HepG2 (cell line): ENCODE results near the gene CNPY4. TPM values are rescaled to one million over a fixed set of nuclear protein-coding genes. Genes with fewer than 3 reads are reported as not detected.

Experiments used
- ADNP ChIP-seq: sonication (generic); formaldehyde crosslinking; IDR thresholded peaks from 2 replicates; pipeline ENCODE4 v1.4.0; 2020; ENCODE audit warnings: missing genetic modification reagents
- DNMT1 ChIP-seq: sonication (generic); formaldehyde crosslinking; IDR thresholded peaks from 2 replicates; pipeline ENCODE4 v1.5.1; 2020; ENCODE audit warnings: mild to moderate bottlenecking, missing genetic modification reagents
- ELF3 ChIP-seq: IDR thresholded peaks from 2 replicates; pipeline ENCODE4 v1.6.1; 2016; ENCODE audit warnings: missing genetic modification reagents, missing compliant biosample characterization
- FOXO1 ChIP-seq: sonication (generic); formaldehyde crosslinking; IDR thresholded peaks from 2 replicates; pipeline ENCODE4 v1.4.0; 2020; ENCODE audit warnings: missing genetic modification reagents
- HNRNPK ChIP-seq: fragments of 200-400 bp; formaldehyde crosslinking; IDR thresholded peaks from 2 replicates; pipeline ENCODE4 v1.6.1; 2018; ENCODE audit warnings: low read length, low read depth, moderate library complexity, mild to moderate bottlenecking; ENCODE audit not compliant: poor library complexity, severe bottlenecking
- IKZF1 ChIP-seq: fragments of 450-650 bp; IDR thresholded peaks from 2 replicates; pipeline ENCODE4 v1.7.1; 2016
- MAFF ChIP-seq: IDR thresholded peaks from 2 replicates; pipeline ENCODE4 v1.6.1; 2011; ENCODE audit warnings: low read depth, low read length, improper control_type of control experiment
- MED13 ChIP-seq: sonication (generic); formaldehyde crosslinking; IDR thresholded peaks from 2 replicates; pipeline ENCODE4 v1.5.0; 2020; ENCODE audit warnings: missing genetic modification reagents
- MTF2 ChIP-seq: sonication (generic); formaldehyde crosslinking; IDR thresholded peaks from 2 replicates; pipeline ENCODE4 v1.5.0; 2020; ENCODE audit warnings: missing genetic modification reagents, borderline replicate concordance
- TP53 ChIP-seq: sonication (generic); formaldehyde crosslinking; conservative IDR thresholded peaks from 2 replicates; pipeline ENCODE4 v1.4.0; 2020; ENCODE audit warnings: missing genetic modification reagents
- ZBTB1 ChIP-seq: sonication (generic); formaldehyde crosslinking; IDR thresholded peaks from 2 replicates; pipeline ENCODE4 v1.4.0; 2020; ENCODE audit warnings: missing genetic modification reagents, borderline replicate concordance
- ZIK1 ChIP-seq: sonication (generic); formaldehyde crosslinking; IDR thresholded peaks from 2 replicates; pipeline ENCODE4 v1.5.0; 2020; ENCODE audit warnings: mild to moderate bottlenecking, low read depth, missing genetic modification reagents, borderline replicate concordance
- ZNF282 ChIP-seq: fragments of 450-650 bp; IDR thresholded peaks from 2 replicates; pipeline ENCODE4 v1.6.1; 2018; ENCODE audit not compliant: partially characterized antibody
- ZNF3 ChIP-seq: IDR thresholded peaks from 2 replicates; pipeline ENCODE4 v1.7.0; 2017; ENCODE audit warnings: inconsistent platforms
- ZNF33A ChIP-seq: sonication (generic); formaldehyde crosslinking; IDR thresholded peaks from 2 replicates; pipeline ENCODE4 v1.5.1; 2020; ENCODE audit warnings: missing genetic modification reagents, mild to moderate bottlenecking, moderate library complexity, borderline replicate concordance
- ZNF549 ChIP-seq: sonication (generic); formaldehyde crosslinking; IDR thresholded peaks from 2 replicates; pipeline ENCODE4 v1.5.0; 2020; ENCODE audit warnings: missing genetic modification reagents
- ZNF773 ChIP-seq: sonication (generic); formaldehyde crosslinking; IDR thresholded peaks from 2 replicates; pipeline ENCODE4 v1.4.0; 2020; ENCODE audit warnings: missing genetic modification reagents, borderline replicate concordance
- ZNF781 ChIP-seq: sonication (generic); formaldehyde crosslinking; IDR thresholded peaks from 2 replicates; pipeline ENCODE4 v1.5.1; 2020; ENCODE audit warnings: borderline replicate concordance, mild to moderate bottlenecking, missing genetic modification reagents; ENCODE audit errors: not compliant biosample characterization
- ZSCAN20 ChIP-seq: sonication (generic); formaldehyde crosslinking; IDR thresholded peaks from 2 replicates; pipeline ENCODE4 v1.4.0; 2020; ENCODE audit warnings: missing genetic modification reagents, mild to moderate bottlenecking, borderline replicate concordance
- ZSCAN30 ChIP-seq: sonication (generic); formaldehyde crosslinking; IDR thresholded peaks from 2 replicates; pipeline ENCODE4 v1.5.0; 2020; ENCODE audit warnings: mild to moderate bottlenecking, missing genetic modification reagents
- polyA plus RNA-seq, 8 experiments: library from polyadenylated mRNA; depleted of rRNA in 3 of 8; stranded (reverse) in 7 of 8; unstranded in 1 of 8; fragments of >200 nt; fragmentation: Illumina TruSeq in 4 of 8; extraction: Trizol in 4 of 8; gene quantifications; 2 replicates each; pipeline versions ENCODE4 v1.2.1 to v1.2.3, GENCODE V29; 2011 to 2016; ENCODE audit warnings: low read depth in 4 of 8, missing spikeins in 1 of 8, mixed read lengths in 1 of 8; ENCODE audit not compliant: insufficient read depth in 1 of 8
- total RNA-seq, 5 experiments: library from RNA; depleted of rRNA; stranded (reverse); fragments of >200 nt; fragmentation: Illumina TruSeq; extraction: Trizol; gene quantifications; 2 replicates each; pipeline ENCODE4 v1.2.3, GENCODE V29; 2016; ENCODE audit warnings: low read depth in 1 of 5
- TF ChIP-seq, protein P1 (sequence below): sonication (generic); formaldehyde crosslinking; IDR thresholded peaks from 2 replicates; pipeline ENCODE4 v1.5.0; 2020; ENCODE audit warnings: missing genetic modification reagents, mild to moderate bottlenecking, borderline replicate concordance
- TF ChIP-seq, protein P2 (sequence below): sonication (generic); formaldehyde crosslinking; IDR thresholded peaks from 2 replicates; pipeline ENCODE4 v1.5.0; 2020; ENCODE audit warnings: missing genetic modification reagents, mild to moderate bottlenecking, borderline replicate concordance
- TF ChIP-seq, protein P3 (sequence below): IDR thresholded peaks from 2 replicates; pipeline ENCODE4 v1.6.1; 2018; ENCODE audit warnings: missing genetic modification reagents
- TF ChIP-seq, protein P4 (sequence below): sonication (generic); formaldehyde crosslinking; IDR thresholded peaks from 2 replicates; pipeline ENCODE4 v1.5.1; 2020; ENCODE audit warnings: mild to moderate bottlenecking, missing genetic modification reagents, moderate library complexity
- TF ChIP-seq, protein P5 (sequence below): sonication (generic); formaldehyde crosslinking; IDR thresholded peaks from 2 replicates; pipeline ENCODE4 v1.9.0; 2022; ENCODE audit warnings: low read depth, missing genetic modification reagents

The CNPY4 gene
- total and polyA plus RNA-seq, 2 of the 13 experiments (the other 11 are each of a cell fraction or from before 2014, with no cell fraction given) = 6.2 to 12.7 TPM

DNA sequence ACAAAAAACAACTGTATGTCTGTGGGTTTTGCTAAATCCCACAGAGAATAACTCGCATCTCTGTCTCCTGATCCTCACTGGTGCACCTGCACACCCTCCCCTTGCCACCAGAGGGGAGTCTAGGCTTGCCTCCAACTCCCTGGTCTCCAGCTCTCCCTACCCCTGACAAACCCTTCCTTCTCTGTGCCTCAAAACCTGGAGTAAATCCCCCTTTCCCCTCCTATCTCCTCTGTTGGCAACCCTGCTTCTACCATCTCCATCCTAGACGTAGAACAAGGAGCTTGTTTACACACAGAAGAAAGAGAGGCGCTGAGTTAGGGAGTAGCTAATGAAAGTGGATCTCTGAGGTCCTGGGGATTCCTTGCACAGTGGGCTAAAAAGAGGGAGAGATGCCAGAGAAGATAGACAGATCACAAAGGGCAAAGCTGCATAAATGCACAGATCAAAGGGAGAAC lies 13.3 kb downstream of the CNPY4 start (continued):
- TF ChIP-seq, protein P1, sequence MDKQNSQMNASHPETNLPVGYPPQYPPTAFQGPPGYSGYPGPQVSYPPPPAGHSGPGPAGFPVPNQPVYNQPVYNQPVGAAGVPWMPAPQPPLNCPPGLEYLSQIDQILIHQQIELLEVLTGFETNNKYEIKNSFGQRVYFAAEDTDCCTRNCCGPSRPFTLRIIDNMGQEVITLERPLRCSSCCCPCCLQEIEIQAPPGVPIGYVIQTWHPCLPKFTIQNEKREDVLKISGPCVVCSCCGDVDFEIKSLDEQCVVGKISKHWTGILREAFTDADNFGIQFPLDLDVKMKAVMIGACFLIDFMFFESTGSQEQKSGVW (CRISPR knock-in tag) = no peak
- TF ChIP-seq ELF3 (CRISPR knock-in tag) (0 out of 2 replicates have a peak, but pooled peaks have one; percentile 14), ZNF549 (no peak), MTF2 (CRISPR knock-in tag) (no peak), ZSCAN20 (CRISPR knock-in tag) (no peak), IKZF1 (no peak), ZIK1 (CRISPR knock-in tag) (no peak), ADNP (CRISPR knock-in tag) (no peak), ZNF781 (no peak), MAFF (no peak), ZBTB1 (CRISPR knock-in tag) (no peak), ZNF773 (CRISPR knock-in tag) (no peak), HNRNPK (no peak), DNMT1 (CRISPR knock-in tag) (no peak), ZNF33A (CRISPR knock-in tag) (no peak), ZNF282 (no peak), ZNF3 (CRISPR knock-in tag) (no peak), ZSCAN30 (CRISPR knock-in tag) (no peak), MED13 (CRISPR knock-in tag) (no peak), FOXO1 (no peak), TP53 (no peak)
- TF ChIP-seq, protein P2, sequence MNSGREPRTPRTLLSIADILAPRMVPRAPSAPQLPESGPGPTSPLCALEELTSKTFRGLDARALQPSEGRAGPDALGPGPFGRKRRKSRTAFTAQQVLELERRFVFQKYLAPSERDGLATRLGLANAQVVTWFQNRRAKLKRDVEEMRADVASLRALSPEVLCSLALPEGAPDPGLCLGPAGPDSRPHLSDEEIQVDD (CRISPR knock-in tag) = no peak
- TF ChIP-seq, protein P3, sequence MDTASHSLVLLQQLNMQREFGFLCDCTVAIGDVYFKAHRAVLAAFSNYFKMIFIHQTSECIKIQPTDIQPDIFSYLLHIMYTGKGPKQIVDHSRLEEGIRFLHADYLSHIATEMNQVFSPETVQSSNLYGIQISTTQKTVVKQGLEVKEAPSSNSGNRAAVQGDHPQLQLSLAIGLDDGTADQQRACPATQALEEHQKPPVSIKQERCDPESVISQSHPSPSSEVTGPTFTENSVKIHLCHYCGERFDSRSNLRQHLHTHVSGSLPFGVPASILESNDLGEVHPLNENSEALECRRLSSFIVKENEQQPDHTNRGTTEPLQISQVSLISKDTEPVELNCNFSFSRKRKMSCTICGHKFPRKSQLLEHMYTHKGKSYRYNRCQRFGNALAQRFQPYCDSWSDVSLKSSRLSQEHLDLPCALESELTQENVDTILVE (CRISPR knock-in tag) = 0 out of 2 replicates have a peak, but pooled peaks have one; percentile 29
- TF ChIP-seq, protein P4, sequence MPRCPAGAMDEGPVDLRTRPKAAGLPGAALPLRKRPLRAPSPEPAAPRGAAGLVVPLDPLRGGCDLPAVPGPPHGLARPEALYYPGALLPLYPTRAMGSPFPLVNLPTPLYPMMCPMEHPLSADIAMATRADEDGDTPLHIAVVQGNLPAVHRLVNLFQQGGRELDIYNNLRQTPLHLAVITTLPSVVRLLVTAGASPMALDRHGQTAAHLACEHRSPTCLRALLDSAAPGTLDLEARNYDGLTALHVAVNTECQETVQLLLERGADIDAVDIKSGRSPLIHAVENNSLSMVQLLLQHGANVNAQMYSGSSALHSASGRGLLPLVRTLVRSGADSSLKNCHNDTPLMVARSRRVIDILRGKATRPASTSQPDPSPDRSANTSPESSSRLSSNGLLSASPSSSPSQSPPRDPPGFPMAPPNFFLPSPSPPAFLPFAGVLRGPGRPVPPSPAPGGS (CRISPR knock-in tag) = no peak
- TF ChIP-seq, protein P5, sequence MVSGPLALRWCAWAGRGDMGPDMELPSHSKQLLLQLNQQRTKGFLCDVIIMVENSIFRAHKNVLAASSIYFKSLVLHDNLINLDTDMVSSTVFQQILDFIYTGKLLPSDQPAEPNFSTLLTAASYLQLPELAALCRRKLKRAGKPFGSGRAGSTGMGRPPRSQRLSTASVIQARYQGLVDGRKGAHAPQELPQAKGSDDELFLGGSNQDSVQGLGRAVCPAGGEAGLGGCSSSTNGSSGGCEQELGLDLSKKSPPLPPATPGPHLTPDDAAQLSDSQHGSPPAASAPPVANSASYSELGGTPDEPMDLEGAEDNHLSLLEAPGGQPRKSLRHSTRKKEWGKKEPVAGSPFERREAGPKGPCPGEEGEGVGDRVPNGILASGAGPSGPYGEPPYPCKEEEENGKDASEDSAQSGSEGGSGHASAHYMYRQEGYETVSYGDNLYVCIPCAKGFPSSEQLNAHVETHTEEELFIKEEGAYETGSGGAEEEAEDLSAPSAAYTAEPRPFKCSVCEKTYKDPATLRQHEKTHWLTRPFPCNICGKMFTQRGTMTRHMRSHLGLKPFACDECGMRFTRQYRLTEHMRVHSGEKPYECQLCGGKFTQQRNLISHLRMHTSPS (CRISPR knock-in tag) = no peak
